ENCODE data around the gene AATF.
A peak's percentile ranks its signal among the peaks of the same experiment; 100 is the strongest.

Gene AATF

GRCh38 chr17:37037590-37038155 is 88.9 kb downstream of the AATF start:
- DNase-seq (ENCODE audit: low spot score): no peak
- no peak for TF ChIP-seq CTCF (IDR thresholded peaks at IDR 0.05; ENCODE audit: extremely low read depth, missing control alignments)

GRCh38 chr17:37039269-37039668 is 90.5 kb downstream of the AATF start:
- no peak for TF ChIP-seq CTCF (IDR thresholded peaks at IDR 0.05; ENCODE audit: extremely low read depth, missing control alignments)
- DNase-seq (ENCODE audit: low spot score): no peak

- no peak for DNase-seq (ENCODE audit: low spot score)
- no peak for TF ChIP-seq CTCF (IDR thresholded peaks at IDR 0.05; ENCODE audit: extremely low read depth, missing control alignments)
Measured at GRCh38 chr17:37041932-37042331, 93.2 kb downstream of the AATF start.

- DNase-seq (ENCODE audit: low spot score): no peak
- no peak for TF ChIP-seq CTCF (IDR thresholded peaks at IDR 0.05; ENCODE audit: extremely low read depth, missing control alignments)
Measured at GRCh38 chr17:37043201-37043600, 94.4 kb downstream of the AATF start.

GRCh38 chr17:37045351-37045922 is 96.7 kb downstream of the AATF start:
- no peak for TF ChIP-seq CTCF (IDR thresholded peaks at IDR 0.05; ENCODE audit: extremely low read depth, missing control alignments)
- DNase-seq (ENCODE audit: low spot score): no peak

GRCh38 chr17:37047631-37048104 is 98.9 kb downstream of the AATF start:
- peak; percentile 72 for DNase-seq (ENCODE audit: low spot score)
- TF ChIP-seq CTCF (IDR thresholded peaks at IDR 0.05; ENCODE audit: extremely low read depth, missing control alignments): peak; percentile 81

GRCh38 chr17:37048811-37049210 is 100.1 kb downstream of the AATF start:
- no peak for TF ChIP-seq CTCF (IDR thresholded peaks at IDR 0.05; ENCODE audit: extremely low read depth, missing control alignments)

More at GRCh38 chr17:37048811-37049210, 100.1 kb downstream of the AATF start:
- DNase-seq (ENCODE audit: low spot score): no peak

All from GM20000 (cell line).